K562 (cell line): ENCODE measurements around the gene ST6GALNAC2. TPM values are rescaled to one million over a fixed set of nuclear protein-coding genes. Genes with fewer than 3 reads are reported as not detected.
A peak's percentile ranks its signal among the peaks of the same experiment; 100 is the strongest.

Experiments used
- EGR1 ChIP-seq: fragments of 450-650 bp; conservative IDR thresholded peaks from 2 replicates; pipeline ENCODE4 v1.6.1; 2017; ENCODE audit warnings: mild to moderate bottlenecking
- EP300 ChIP-seq: IDR thresholded peaks from 2 replicates; pipeline ENCODE4 v1.6.1; 2012; ENCODE audit warnings: low read length, improper control_type of control experiment
- GABPB2 ChIP-seq: fragments of 250-450 bp; sonication (Bioruptor Pico); conservative IDR thresholded peaks from 2 replicates; pipeline ENCODE4 v1.5.1; 2021; ENCODE audit warnings: mild to moderate bottlenecking
- MLLT1 ChIP-seq, 2 experiments: fragments of 450-650 bp; IDR thresholded peaks; 2 replicates each; pipeline ENCODE4 v1.6.1; 2016
- NFE2L1 ChIP-seq: fragments of 450-650 bp; IDR thresholded peaks from 2 replicates; pipeline ENCODE4 v1.6.1; 2016; ENCODE audit warnings: missing genetic modification characterization, low read depth, mild to moderate bottlenecking, missing compliant biosample characterization, moderate library complexity, borderline replicate concordance
- NUFIP1 ChIP-seq: fragments of 450-650 bp; IDR thresholded peaks from 2 replicates; pipeline ENCODE4 v1.6.1; 2018; ENCODE audit not compliant: partially characterized antibody
- POLR3G ChIP-seq: IDR thresholded peaks from 2 replicates; pipeline ENCODE4 v1.6.1; 2011; ENCODE audit not compliant: insufficient read length, insufficient replicate concordance; ENCODE audit errors: extremely low read depth
- TSC22D4 ChIP-seq: fragments of 450-650 bp; IDR thresholded peaks from 2 replicates; pipeline ENCODE4 v1.6.1; 2016; ENCODE audit warnings: missing genetic modification characterization, missing biosample characterization, control low read depth
- ZBTB26 ChIP-seq: fragments of 450-650 bp; formaldehyde crosslinking; IDR thresholded peaks from 2 replicates; pipeline ENCODE4 v1.4.0; 2022; ENCODE audit warnings: missing genetic modification characterization
- ZBTB7A ChIP-seq: IDR thresholded peaks from 2 replicates; pipeline ENCODE4 v1.6.1; 2011; ENCODE audit warnings: low read depth, mild to moderate bottlenecking, low read length, moderate library complexity, borderline replicate concordance; ENCODE audit not compliant: control insufficient read depth
- ZBTB8A ChIP-seq: fragments of 450-650 bp; IDR thresholded peaks from 2 replicates; pipeline ENCODE4 v1.6.1; 2018; ENCODE audit warnings: mild to moderate bottlenecking, moderate library complexity; ENCODE audit not compliant: partially characterized antibody
- ZFP1 ChIP-seq: fragments of 450-650 bp; formaldehyde crosslinking; IDR thresholded peaks from 2 replicates; pipeline ENCODE4 v1.4.0; 2020; ENCODE audit warnings: mild to moderate bottlenecking, mixed read lengths
- ZNF146 ChIP-seq: IDR thresholded peaks from one replicate; pipeline ENCODE4 v1.6.1; 2018; ENCODE audit warnings: missing compliant biosample characterization; ENCODE audit not compliant: unreplicated experiment
- ZNF311 ChIP-seq: fragments of 250-450 bp; sonication (Bioruptor Pico); IDR thresholded peaks from 2 replicates; pipeline ENCODE4 v1.4.0; 2020; ENCODE audit warnings: mild to moderate bottlenecking, moderate library complexity
- polyA plus RNA-seq, 8 experiments: library from polyadenylated mRNA; depleted of rRNA in 4 of 8; stranded (reverse) in 5 of 8; unstranded in 3 of 8; fragments of >200 nt; fragmentation: Nextera tagmentation in 2 of 8; fragmentation: Illumina TruSeq in 1 of 8; extraction: Ambion mirVana in 2 of 8; extraction: Trizol in 1 of 8; gene quantifications; 2 replicates each; pipeline versions ENCODE4 v1.2.1 to v1.2.3, GENCODE V29; 2011 to 2014; ENCODE audit warnings: inconsistent platforms in 1 of 8, missing spikeins in 1 of 8
- total RNA-seq, 7 experiments: library from RNA; depleted of rRNA in 6 of 7; stranded (reverse); fragments of >200 nt in 6 of 7; fragmentation: Illumina TruSeq in 2 of 7; extraction: Trizol in 2 of 7; gene quantifications; 2 replicates each; pipeline versions ENCODE4 v1.2.1 to v1.2.3, GENCODE V29; 2011 to 2021; ENCODE audit warnings: low replicate concordance in 1 of 7
- TF ChIP-seq, protein P1 (sequence below), 2 experiments: fragments of 450-650 bp in 1 of 2; IDR thresholded peaks; 2 replicates each; pipeline ENCODE4 v1.6.1; 2011 to 2017; ENCODE audit warnings: low read depth in 2 of 2, antibody characterized with exemption in 1 of 2, borderline replicate concordance in 1 of 2, low read length in 1 of 2, mild to moderate bottlenecking in 1 of 2, mixed read lengths in 1 of 2; ENCODE audit not compliant: control insufficient read depth in 1 of 2
- TF ChIP-seq, protein P2 (sequence below): IDR thresholded peaks from 2 replicates; pipeline ENCODE4 v1.6.1; 2011; ENCODE audit warnings: borderline replicate concordance, low read depth, mild to moderate bottlenecking, moderate library complexity, low read length; ENCODE audit not compliant: insufficient read depth, poor library complexity, severe bottlenecking
- TF ChIP-seq, protein P3 (sequence below), 2 experiments: fragments of 200-800 bp in 1 of 2; sonication (Bioruptor generic) in 1 of 2; sonication (generic) in 1 of 2; formaldehyde crosslinking in 1 of 2; IDR thresholded peaks in 1 of 2; conservative IDR thresholded peaks in 1 of 2; 2 replicates each; pipeline versions ENCODE4 v1.5.0 to v1.6.1; 2016 to 2020; ENCODE audit warnings: missing compliant biosample characterization in 1 of 2, missing genetic modification characterization in 1 of 2, missing genetic modification reagents in 1 of 2

ST6GALNAC2 gene
- total and polyA plus RNA-seq, 9 of the 15 experiments (the other 6 are each of a cell fraction or from before 2014, with no cell fraction given): 0.18 TPM; not detected in 8

GRCh38 chr17:76528528-76529223 is 57.0 kb downstream of the ST6GALNAC2 start (continued):
- TF ChIP-seq, protein P1, sequence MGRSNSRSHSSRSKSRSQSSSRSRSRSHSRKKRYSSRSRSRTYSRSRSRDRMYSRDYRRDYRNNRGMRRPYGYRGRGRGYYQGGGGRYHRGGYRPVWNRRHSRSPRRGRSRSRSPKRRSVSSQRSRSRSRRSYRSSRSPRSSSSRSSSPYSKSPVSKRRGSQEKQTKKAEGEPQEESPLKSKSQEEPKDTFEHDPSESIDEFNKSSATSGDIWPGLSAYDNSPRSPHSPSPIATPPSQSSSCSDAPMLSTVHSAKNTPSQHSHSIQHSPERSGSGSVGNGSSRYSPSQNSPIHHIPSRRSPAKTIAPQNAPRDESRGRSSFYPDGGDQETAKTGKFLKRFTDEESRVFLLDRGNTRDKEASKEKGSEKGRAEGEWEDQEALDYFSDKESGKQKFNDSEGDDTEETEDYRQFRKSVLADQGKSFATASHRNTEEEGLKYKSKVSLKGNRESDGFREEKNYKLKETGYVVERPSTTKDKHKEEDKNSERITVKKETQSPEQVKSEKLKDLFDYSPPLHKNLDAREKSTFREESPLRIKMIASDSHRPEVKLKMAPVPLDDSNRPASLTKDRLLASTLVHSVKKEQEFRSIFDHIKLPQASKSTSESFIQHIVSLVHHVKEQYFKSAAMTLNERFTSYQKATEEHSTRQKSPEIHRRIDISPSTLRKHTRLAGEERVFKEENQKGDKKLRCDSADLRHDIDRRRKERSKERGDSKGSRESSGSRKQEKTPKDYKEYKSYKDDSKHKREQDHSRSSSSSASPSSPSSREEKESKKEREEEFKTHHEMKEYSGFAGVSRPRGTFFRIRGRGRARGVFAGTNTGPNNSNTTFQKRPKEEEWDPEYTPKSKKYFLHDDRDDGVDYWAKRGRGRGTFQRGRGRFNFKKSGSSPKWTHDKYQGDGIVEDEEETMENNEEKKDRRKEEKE (IDR thresholded peaks at IDR 0.05; ENCODE audit: borderline replicate concordance in 1 of 2, control insufficient read depth in 1 of 2, low read depth in 2 of 2, low read length in 1 of 2): no peak
- TF ChIP-seq EP300 (peak; percentile 34; the same call in 1 of the 2 replicates), ZBTB7A (peak; percentile 77), TSC22D4 (tag) (no peak), GABPB2 (no peak), ZFP1 (CRISPR knock-in tag) (no peak), NFE2L1 (no peak), NUFIP1 (no peak), ZNF146 (CRISPR knock-in tag) (no peak), POLR3G (no peak), MLLT1 (IDR thresholded peaks at IDR 0.05) (no peak), ZNF311 (CRISPR knock-in tag) (no peak), ZBTB26 (CRISPR knock-in tag) (no peak), EGR1 (peak; percentile 98), ZBTB8A (no peak)
- TF ChIP-seq, protein P2, sequence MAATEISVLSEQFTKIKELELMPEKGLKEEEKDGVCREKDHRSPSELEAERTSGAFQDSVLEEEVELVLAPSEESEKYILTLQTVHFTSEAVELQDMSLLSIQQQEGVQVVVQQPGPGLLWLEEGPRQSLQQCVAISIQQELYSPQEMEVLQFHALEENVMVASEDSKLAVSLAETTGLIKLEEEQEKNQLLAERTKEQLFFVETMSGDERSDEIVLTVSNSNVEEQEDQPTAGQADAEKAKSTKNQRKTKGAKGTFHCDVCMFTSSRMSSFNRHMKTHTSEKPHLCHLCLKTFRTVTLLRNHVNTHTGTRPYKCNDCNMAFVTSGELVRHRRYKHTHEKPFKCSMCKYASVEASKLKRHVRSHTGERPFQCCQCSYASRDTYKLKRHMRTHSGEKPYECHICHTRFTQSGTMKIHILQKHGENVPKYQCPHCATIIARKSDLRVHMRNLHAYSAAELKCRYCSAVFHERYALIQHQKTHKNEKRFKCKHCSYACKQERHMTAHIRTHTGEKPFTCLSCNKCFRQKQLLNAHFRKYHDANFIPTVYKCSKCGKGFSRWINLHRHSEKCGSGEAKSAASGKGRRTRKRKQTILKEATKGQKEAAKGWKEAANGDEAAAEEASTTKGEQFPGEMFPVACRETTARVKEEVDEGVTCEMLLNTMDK: peak; percentile 52
- TF ChIP-seq, protein P3, sequence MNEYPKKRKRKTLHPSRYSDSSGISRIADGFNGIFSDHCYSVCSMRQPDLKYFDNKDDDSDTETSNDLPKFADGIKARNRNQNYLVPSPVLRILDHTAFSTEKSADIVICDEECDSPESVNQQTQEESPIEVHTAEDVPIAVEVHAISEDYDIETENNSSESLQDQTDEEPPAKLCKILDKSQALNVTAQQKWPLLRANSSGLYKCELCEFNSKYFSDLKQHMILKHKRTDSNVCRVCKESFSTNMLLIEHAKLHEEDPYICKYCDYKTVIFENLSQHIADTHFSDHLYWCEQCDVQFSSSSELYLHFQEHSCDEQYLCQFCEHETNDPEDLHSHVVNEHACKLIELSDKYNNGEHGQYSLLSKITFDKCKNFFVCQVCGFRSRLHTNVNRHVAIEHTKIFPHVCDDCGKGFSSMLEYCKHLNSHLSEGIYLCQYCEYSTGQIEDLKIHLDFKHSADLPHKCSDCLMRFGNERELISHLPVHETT (CRISPR knock-in tag; conservative IDR thresholded peaks at IDR 0.05 in 1 of 2, IDR thresholded peaks at IDR 0.05 in 1 of 2): peak in 1 of 2 experiments; percentile 32; a peak in 1 of 4 replicates
